GM20431 (cell line): ENCODE measurements around the gene UFD1.
"Not testable (repeated sequence)": the region's sequence is repeated elsewhere in the genome, so short reads cannot be mapped to it uniquely, and the experiment has no call there.

Experiments
- in situ Hi-C: fragments of 300-500 bp; cut with MseI, MboI; formaldehyde crosslinking; loops from one replicate; pipeline ENCODE4 v1.15.0; 2020; ENCODE audit warnings: low sequenced_read_pairs; ENCODE audit not compliant: unreplicated experiment

The UFD1 gene

GRCh38 chr22:19436444-19437161 is 42.4 kb downstream of the UFD1 start:
- in situ Hi-C loops: not testable (repeated sequence)

- in situ Hi-C loops: no loop called here
Measured at GRCh38 chr22:19434829-19435580, 44.0 kb downstream of the UFD1 start.

GRCh38 chr22:19434401-19434800 is 44.6 kb downstream of the UFD1 start:
- in situ Hi-C loops: no loop called here

DNA sequence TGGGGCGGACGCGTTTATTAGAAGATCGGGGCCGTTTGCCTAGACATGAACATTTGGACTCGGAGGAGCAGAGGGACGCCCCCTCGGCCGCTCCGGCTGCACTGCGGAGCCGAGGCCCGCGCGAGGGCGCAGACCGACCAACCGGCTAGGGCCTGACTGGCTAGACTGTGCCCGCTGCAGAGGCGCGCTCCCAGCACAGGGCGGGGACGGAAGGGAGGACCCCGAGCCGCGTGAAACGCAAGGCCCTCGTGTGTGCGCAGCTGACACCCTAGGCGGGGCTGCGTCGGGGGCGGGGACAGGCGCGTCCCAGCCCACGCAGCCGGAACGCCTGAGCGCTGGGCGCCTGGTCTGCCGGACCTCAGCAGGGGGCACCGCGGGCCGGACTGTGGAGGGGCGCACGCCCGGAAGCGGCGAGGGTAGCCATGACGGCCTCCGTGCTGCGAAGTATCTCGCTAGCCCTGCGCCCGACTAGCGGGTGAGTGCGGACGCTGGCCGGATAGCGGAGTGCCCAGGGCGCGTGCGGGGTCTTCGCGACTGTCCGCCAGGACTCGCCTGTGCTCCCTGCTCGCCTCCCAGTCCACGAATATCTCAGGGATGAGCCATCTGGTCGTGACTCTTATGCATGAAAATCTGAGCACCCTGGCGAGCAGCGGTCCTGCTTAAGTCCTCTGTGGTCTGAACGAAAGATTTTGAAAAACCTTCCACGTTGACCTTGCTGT is 46.7 kb downstream of the UFD1 start, which contains the start of gene MRPL40:
TSS of gene MRPL40 (plus strand) at position 413 of the 719 bp plus-strand sequence. CDS start at position 423, 10 bp downstream.
- in situ Hi-C loops: no loop called here

DNA sequence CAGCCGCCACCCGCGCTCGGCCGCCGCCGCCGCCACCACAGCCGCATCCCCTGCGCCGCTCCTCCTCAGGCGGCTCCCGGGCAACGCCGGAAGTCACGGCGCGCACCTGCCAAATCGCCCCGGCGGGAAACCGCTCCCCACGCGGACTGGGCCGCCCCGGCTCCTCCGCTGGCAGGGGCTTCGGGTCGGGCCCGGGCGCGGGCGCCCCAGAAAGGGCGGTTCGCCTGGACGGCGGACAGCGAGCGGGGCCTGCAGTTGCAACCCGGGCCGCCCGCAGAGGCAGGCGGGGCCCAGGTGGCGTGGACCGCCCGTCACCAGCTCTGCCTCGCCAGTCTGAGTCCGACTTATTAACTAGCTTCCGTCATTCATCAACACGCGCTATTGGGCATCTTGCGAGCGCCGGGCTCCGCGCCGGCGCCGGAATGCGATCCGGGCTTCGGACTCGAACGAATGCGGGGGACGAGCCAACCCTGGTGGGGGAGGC is 47.3 kb downstream of the UFD1 start, which contains the start of gene HIRA:
TSS of gene HIRA (minus strand) at position 85 of the 484 bp plus-strand sequence. CDS start 257 bp downstream, outside the sequence.
- in situ Hi-C loops: no loop called here

DNA sequence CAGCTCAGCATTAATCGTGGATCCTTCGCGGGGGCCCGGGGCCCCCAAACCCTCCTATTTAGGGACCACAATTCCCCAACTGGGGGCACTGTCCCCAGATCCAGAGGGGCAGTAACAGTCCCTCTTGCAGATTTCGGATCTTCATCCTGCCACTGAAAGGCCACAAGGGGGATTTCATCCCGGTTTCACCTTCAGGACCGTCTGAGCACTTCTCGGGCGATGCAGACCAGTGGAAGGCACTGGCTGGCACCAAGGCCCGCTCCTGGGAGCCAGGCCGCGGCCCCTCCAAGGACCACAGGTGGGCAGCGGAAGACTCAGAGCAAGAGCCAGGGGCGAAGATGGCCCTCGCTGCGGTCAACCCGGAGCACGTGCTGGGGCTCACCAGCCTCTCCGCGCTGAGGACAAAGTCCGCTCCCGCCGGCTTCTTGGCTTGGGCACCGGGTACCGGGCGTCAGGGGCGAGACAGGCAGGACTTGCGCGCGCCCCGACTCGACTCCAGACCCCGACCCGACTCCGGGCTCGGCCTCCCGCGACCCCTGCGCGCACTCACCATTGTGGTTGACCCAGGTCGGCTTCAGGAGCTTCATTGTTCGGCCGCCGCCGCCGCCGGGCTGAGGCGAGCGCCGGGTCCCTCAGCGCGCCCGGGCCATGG is 48.0 kb downstream of the UFD1 start:
- in situ Hi-C loops: no loop called here

DNA sequence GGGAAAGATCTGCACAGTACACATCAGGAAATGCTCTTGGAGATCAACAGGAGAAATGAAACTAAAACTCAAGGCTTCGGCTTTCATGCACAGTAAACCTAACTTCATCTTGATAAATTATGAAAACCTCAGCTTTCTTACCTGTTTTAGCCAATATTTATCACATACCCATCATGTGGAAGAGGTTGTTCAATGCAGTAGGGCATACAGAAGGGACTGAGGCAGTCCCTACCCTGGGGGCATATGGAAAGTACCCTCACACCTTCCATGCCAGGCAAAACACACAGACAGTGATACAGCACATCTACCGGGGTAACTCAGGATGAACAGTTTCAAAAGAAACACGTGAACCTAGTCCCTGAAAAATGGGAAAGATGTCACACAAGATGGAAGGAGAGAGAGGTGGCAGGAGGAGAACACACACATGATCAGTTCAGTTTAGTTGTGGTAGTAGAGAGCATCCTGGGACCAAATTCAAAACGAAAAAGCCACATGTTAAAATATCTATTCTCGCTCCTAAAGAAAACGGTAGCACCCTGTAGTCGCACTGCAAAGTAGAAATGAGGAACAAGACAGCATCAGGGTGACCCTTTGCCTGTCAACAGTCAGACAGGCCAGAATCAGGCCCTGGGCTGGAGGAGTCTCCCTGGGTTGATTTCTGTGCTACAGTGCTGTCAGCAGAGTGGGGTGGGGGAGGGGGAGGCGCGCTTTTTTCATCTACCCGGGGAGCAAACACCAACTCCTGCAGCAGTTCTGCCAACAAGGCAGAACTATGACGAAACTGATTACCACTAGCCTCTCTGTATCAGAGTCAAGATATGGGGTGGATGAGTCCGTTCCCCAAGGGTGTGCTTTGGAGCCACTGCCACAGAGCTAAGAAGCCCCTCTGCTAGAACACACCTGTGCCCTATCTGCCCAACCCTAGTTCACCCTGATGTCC is 48.8 kb downstream of the UFD1 start:
- in situ Hi-C loops: no loop called here

DNA sequence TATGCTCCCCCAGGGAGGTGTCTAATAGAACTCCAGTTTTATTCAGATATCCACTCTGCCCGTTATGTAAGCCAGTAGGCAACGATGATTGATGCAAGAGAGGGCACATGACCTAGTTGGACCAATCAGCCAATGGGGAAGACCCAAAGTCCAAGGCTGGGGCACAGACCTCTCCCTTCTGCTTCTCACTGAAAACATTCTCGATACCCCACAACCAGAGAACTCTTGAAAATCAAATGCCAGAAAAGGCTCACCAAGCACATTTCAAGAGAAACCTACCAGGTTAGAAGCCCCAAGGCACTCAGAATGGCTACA is 54.9 kb downstream of the UFD1 start:
- in situ Hi-C loops: no loop called here

DNA sequence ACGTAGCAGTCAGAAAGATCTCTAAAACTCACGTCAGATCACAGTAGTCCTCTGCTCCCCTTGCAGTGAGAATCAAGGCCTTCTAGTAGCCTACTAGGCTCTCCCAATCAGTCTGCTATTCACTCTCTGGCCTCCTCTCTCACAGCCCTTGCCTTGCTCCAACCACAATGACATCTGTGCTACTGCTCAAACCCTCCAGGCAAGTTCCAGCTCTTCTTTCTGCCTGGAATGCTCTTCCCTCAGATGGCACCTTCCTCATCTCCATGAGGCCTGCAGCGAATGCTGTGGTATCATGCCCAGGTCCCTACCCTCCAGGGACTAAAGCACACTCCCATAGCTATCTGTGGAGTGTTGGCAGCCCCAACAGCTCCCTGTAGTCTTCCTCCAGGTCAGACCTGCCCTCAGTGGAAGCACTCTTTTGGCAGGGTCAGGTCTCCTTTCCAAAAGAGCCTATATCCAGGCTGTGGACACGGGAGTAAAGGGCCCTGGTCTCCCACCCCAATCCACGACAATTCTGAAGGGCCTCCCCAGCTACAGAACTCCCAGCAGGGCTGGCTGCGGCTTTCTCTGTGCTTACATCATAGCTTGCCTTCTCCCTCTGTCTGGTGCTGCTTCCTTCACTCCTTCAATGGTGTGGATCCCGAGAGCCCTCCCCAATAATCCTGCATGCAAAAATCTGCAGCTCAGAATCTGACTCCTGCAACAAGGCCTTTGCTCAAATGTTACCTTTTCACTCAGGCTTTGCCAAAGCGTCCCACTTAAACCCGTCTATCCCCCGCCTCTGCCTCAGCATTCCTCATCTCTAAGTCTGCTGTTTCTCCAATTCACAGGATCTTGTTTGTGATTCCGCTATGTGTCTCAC is 56.3 kb downstream of the UFD1 start:
- in situ Hi-C loops: no loop called here

DNA sequence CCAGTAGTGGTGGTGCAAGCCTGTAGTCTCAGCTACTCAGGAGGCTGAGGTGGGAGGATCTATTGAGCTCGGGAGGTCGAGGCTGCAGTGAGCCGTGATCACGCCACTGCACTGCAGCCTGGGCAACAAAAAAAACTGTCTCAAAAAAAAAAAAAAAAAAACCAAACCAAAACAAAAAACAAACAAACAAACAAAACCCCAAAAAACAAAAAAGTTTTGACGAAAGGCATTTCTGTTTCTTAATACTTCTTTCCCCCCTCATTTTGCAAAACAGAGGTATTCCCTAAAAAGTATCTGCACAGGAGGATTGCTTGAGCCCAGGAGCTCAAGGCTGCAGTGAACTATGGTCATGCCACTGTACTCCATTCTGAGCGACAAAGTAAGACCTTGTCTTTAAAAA is 58.7 kb downstream of the UFD1 start:
- in situ Hi-C loops: no loop called here

- in situ Hi-C loops: no loop called here
Measured at GRCh38 chr22:19419464-19420178, 59.4 kb downstream of the UFD1 start.

- in situ Hi-C loops: no loop called here
Measured at GRCh38 chr22:19419086-19419463, 59.9 kb downstream of the UFD1 start.

DNA sequence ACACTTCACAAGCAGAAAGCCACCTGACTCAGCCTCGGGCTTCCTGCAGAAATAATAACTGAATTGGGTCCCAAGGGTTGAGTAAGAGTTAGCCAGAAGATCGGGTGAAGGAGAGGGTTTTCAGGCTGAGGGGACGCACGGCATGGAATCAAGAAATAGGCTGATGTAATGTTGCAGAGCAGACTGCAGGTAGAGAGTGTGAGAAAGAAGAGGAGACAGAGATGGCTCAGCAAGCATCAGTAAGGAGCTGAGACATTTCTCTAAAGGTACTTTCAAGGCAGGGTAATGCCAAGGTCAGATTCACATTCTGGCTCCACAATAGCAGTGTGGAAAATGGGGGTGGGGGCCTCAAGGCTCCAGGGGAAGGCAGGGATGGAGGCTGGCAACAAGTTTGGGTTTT is 66.1 kb downstream of the UFD1 start:
- in situ Hi-C loops: no loop called here

GRCh38 chr22:19412478-19412877 is 66.5 kb downstream of the UFD1 start:
- in situ Hi-C loops: no loop called here

DNA sequence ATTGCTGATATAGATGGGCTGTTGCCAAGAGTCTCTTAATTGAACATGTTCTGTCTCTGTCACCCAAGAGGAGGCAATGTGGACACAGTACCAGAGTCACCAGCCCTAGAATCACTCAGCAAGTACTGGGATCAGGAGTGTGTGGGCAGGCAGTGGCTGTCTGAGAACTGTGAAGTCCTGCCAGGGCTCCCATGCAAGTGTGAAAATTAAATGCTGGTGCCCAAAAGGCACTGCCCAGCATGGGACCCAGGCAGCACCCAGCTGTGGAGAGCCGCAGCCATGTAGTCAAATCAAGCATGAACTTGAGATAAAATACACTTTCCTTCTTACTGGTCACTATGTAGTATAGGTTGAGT is 67.3 kb downstream of the UFD1 start:
- in situ Hi-C loops: no loop called here

- in situ Hi-C loops: no loop called here
Measured at GRCh38 chr22:19410941-19411689, 67.9 kb downstream of the UFD1 start.
